SU-DHL-6 (cell line): ENCODE measurements around the gene TCF4.

ENCODE experiments used
- H2AFZ ChIP-seq: fragments of 200-600 bp; sonication (generic); 2 replicates; pipeline ENCODE4 v1.6.1; 2014; ENCODE audit warnings: low read depth, mild to moderate bottlenecking, moderate library complexity, mixed read lengths, antibody characterized with exemption, low read length; ENCODE audit not compliant: severe bottlenecking
- H3F3A ChIP-seq: fragments of 200-600 bp; shearing (Covaris generic); 2 replicates; pipeline ENCODE4 v1.6.0; 2016; ENCODE audit warnings: antibody characterized with exemption, mild to moderate bottlenecking; ENCODE audit not compliant: insufficient read depth
- H3K27ac ChIP-seq: fragments of 200-600 bp; sonication (generic); 2 replicates; pipeline ENCODE4 v1.5.1; 2016; ENCODE audit warnings: low read depth, mild to moderate bottlenecking, low read length, moderate library complexity, mixed read lengths
- H3K27me3 ChIP-seq: fragments of 200-600 bp; sonication (generic), shearing (Covaris generic); 2 replicates; pipeline ENCODE4 v1.6.0; 2014; ENCODE audit warnings: mild to moderate bottlenecking, low read length
- H3K36me3 ChIP-seq: fragments of 200-600 bp; sonication (generic); 2 replicates; pipeline ENCODE4 v1.6.1; 2014; ENCODE audit warnings: mild to moderate bottlenecking, low read length, mixed read lengths
- H3K4me2 ChIP-seq: fragments of 300-600, 200-600 bp; shearing (Covaris generic), sonication (generic); 2 replicates; pipeline ENCODE4 v1.6.0; 2014; ENCODE audit warnings: low read length, low read depth, mild to moderate bottlenecking; ENCODE audit not compliant: poor library complexity, severe bottlenecking
- H3K4me3 ChIP-seq: fragments of 200-600 bp; sonication (generic); 2 replicates; pipeline ENCODE4 v1.5.1; 2014; ENCODE audit warnings: antibody characterized with exemption, low read length, mild to moderate bottlenecking, mixed read lengths; ENCODE audit not compliant: insufficient read depth, poor library complexity, severe bottlenecking
- H3K79me2 ChIP-seq: fragments of 200-600 bp; sonication (generic); 2 replicates; pipeline ENCODE4 v1.6.1; 2014; ENCODE audit warnings: mild to moderate bottlenecking, low read length, moderate library complexity; ENCODE audit not compliant: insufficient read depth
- H3K9ac ChIP-seq: fragments of 200-600 bp; sonication (generic); 2 replicates; pipeline ENCODE4 v1.7.0; 2014; ENCODE audit warnings: mild to moderate bottlenecking, low read length
- H3K9me2 ChIP-seq: fragments of 200-600 bp; sonication (generic); replicated peaks from 2 replicates; pipeline ENCODE4 v1.6.1; 2014; ENCODE audit warnings: low read length; ENCODE audit not compliant: insufficient read depth
- H3K9me3 ChIP-seq: fragments of 200-600 bp; sonication (generic); 2 replicates; pipeline ENCODE4 v1.6.1; 2014; ENCODE audit warnings: low read length, mixed read lengths; ENCODE audit not compliant: insufficient read depth
- H4K20me1 ChIP-seq: fragments of 200-600 bp; sonication (generic); 2 replicates; pipeline ENCODE4 v1.6.1; 2014; ENCODE audit warnings: low read depth, mild to moderate bottlenecking, antibody characterized with exemption, low read length, moderate library complexity, mixed read lengths
- EZH2phosphoT487 ChIP-seq: fragments of 200-600 bp; sonication (generic), shearing (Covaris generic); conservative IDR thresholded peaks from 2 replicates; pipeline ENCODE4 v1.6.1; 2018; ENCODE audit warnings: mild to moderate bottlenecking, antibody characterized with exemption, low read length, moderate library complexity, mixed read lengths
- TF ChIP-seq, protein P1 (sequence below): fragments of 200-600 bp; sonication (generic); IDR thresholded peaks from one replicate; pipeline ENCODE4 v1.5.1; 2017; ENCODE audit warnings: antibody characterized with exemption, mild to moderate bottlenecking, low read length, moderate library complexity; ENCODE audit not compliant: insufficient read depth, poor library complexity, severe bottlenecking

The TCF4 gene

DNA sequence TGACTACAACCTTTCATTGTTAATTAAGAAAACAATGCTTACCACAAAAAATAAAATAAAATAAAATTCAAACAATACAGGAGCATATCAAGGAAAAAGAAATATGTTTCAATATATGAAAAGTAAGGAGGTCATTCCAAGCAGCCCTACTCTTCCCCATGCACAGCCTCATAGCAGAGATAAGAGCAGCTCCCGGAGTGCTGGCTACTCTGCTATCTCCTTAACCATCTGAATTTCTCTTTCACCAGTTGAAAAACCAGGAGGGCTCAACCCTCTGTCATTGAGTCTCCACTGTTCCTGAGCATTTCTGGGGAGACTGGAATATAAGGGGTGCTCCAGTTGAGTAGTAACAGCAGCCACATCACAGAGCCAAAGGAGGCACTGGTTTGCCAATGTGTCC lies 201.4 kb downstream of the TCF4 start:
- Histone ChIP-seq H3K27me3 (no peaks in the 10 kb centered on the region; the same call in 1 of the 2 replicates), H3K27ac (no peak overlapping the region), H4K20me1 (no peaks in the 10 kb centered on the region), H3K36me3 (no peaks in the 10 kb centered on the region), H3K9ac (no peak overlapping the region), H2AFZ (no peak overlapping the region), H3K4me3 (no peak overlapping the region), H3K79me2 (no peaks in the 10 kb centered on the region), H3K9me2 (no peaks in the 10 kb centered on the region), H3K9me3 (no peaks in the 10 kb centered on the region), H3K4me2 (no peak overlapping the region), H3F3A (no peaks in the 10 kb centered on the region)
- TF ChIP-seq, protein P1, sequence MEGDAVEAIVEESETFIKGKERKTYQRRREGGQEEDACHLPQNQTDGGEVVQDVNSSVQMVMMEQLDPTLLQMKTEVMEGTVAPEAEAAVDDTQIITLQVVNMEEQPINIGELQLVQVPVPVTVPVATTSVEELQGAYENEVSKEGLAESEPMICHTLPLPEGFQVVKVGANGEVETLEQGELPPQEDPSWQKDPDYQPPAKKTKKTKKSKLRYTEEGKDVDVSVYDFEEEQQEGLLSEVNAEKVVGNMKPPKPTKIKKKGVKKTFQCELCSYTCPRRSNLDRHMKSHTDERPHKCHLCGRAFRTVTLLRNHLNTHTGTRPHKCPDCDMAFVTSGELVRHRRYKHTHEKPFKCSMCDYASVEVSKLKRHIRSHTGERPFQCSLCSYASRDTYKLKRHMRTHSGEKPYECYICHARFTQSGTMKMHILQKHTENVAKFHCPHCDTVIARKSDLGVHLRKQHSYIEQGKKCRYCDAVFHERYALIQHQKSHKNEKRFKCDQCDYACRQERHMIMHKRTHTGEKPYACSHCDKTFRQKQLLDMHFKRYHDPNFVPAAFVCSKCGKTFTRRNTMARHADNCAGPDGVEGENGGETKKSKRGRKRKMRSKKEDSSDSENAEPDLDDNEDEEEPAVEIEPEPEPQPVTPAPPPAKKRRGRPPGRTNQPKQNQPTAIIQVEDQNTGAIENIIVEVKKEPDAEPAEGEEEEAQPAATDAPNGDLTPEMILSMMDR: no peak
- no peak for TF ChIP-seq EZH2phosphoT487

GRCh38 chr18:55385770-55386169 lies 202.2 kb downstream of the TCF4 start:
- H3K27ac ChIP-seq: no peak overlapping the region
- no peaks in the 10 kb centered on the region for H3K79me2 ChIP-seq
- no peaks in the 10 kb centered on the region for H4K20me1 ChIP-seq
- H3F3A ChIP-seq: no peaks in the 10 kb centered on the region
- no peak overlapping the region for H3K4me2 ChIP-seq
- no peaks in the 10 kb centered on the region for H3K36me3 ChIP-seq
- no peak overlapping the region for H3K9ac ChIP-seq
- no peaks in the 10 kb centered on the region for H3K9me2 ChIP-seq
- no peaks in the 10 kb centered on the region for H3K9me3 ChIP-seq
- no peaks in the 10 kb centered on the region; the same call in 1 of the 2 replicates for H3K27me3 ChIP-seq
- TF ChIP-seq, protein P1: no peak
- no peak for TF ChIP-seq EZH2phosphoT487
- no peak overlapping the region for H3K4me3 ChIP-seq
- no peak overlapping the region for H2AFZ ChIP-seq

DNA sequence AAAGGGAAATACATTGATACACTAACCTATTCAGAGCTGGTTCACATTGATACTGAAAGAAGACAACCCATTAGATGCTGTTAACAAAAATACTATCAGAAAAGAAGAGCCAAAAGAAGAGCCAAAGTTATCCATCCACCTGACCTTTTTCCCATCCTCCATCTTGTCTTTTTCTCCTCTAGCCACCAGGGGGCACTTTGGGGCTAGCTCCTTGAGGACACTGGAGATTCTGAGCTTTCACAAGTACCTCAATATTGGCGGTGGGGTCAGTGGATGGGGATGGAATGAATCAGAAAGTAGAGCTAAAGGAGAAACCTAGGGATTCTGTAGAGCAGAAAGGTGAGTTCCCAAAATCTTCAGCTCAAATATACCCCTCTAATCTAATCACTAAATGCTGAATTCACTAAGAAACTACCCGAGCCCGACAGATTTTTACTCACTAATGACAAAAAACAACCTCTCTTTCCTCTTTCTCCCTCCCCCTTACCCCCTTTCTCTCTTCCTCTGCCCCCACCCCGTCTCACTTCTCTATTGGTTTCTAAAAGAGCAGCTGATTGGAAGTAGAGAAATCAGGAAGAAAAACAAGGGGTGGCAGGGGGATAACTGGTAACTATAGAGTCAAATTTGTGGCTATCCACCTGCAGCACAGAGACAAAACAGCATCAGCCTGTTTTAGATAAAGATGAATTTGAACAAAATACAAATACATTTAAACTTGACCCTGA lies 203.3 kb downstream of the TCF4 start:
- Histone ChIP-seq H2AFZ (no peak overlapping the region), H4K20me1 (no peaks in the 10 kb centered on the region), H3K9me3 (no peaks in the 10 kb centered on the region), H3K4me3 (no peak overlapping the region), H3K79me2 (no peaks in the 10 kb centered on the region), H3K4me2 (no peak overlapping the region), H3K36me3 (no peaks in the 10 kb centered on the region), H3K9ac (no peak overlapping the region), H3K27me3 (no peaks in the 10 kb centered on the region; the same call in 1 of the 2 replicates), H3K27ac (no peak overlapping the region), H3F3A (no peaks in the 10 kb centered on the region), H3K9me2 (no peaks in the 10 kb centered on the region)
- no peak for TF ChIP-seq EZH2phosphoT487
- TF ChIP-seq, protein P1: peak; percentile 53
